Measurements from ENCODE around the gene POGZ.

The POGZ gene

DNA sequence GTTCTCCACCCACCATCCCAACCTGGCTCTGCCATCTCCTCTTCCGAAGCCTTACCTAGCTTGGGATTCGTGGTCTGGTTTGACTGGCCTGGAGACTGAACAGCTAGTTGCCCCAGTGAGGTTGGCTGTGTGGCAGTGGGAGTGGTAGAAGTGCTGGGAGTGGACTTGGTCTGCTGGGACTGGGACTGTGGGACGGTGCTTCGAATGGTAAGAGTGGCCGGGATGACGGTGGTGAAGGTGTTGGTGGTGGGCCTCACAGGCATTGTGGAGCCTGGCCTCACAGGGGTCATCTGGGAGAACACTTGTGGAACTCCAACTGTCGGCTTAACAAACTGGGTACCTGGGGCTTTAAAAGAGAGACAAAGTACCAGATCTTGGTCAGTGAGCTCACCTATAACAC lies 31.2 kb downstream of the POGZ start:
- no peaks in the 10 kb centered on the region for H3K9me2 ChIP-seq (replicated peaks; ENCODE audit: insufficient read depth, low read length)
- H3K9me3 ChIP-seq (ENCODE audit: insufficient read depth, low read length), result no peaks in the 10 kb centered on the region
- no peak overlapping the region for H3K4me3 ChIP-seq (ENCODE audit: insufficient read depth, low read length, poor library complexity, severe bottlenecking)
- H3K4me2 ChIP-seq (ENCODE audit: low read depth, low read length, poor library complexity, severe bottlenecking), result no peak overlapping the region
- peaks cover 42% of the 10 kb centered on the region; the same call in 1 of the 2 replicates for H3K36me3 ChIP-seq (ENCODE audit: low read length)
- no peak overlapping the region for H3K27ac ChIP-seq (ENCODE audit: low read depth, low read length)
- TF ChIP-seq EZH2phosphoT487 (conservative IDR thresholded peaks at IDR 0.05; ENCODE audit: low read length), result no peak
- TF ChIP-seq, protein P1, sequence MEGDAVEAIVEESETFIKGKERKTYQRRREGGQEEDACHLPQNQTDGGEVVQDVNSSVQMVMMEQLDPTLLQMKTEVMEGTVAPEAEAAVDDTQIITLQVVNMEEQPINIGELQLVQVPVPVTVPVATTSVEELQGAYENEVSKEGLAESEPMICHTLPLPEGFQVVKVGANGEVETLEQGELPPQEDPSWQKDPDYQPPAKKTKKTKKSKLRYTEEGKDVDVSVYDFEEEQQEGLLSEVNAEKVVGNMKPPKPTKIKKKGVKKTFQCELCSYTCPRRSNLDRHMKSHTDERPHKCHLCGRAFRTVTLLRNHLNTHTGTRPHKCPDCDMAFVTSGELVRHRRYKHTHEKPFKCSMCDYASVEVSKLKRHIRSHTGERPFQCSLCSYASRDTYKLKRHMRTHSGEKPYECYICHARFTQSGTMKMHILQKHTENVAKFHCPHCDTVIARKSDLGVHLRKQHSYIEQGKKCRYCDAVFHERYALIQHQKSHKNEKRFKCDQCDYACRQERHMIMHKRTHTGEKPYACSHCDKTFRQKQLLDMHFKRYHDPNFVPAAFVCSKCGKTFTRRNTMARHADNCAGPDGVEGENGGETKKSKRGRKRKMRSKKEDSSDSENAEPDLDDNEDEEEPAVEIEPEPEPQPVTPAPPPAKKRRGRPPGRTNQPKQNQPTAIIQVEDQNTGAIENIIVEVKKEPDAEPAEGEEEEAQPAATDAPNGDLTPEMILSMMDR (IDR thresholded peaks at IDR 0.05; ENCODE audit: insufficient read depth, low read length, poor library complexity, severe bottlenecking), result no peak
- H3K27me3 ChIP-seq (ENCODE audit: low read length), result no peaks in the 10 kb centered on the region
- no peaks in the 10 kb centered on the region; the same call in none of the 2 replicates for H3F3A ChIP-seq (ENCODE audit: insufficient read depth)
- H2AFZ ChIP-seq (ENCODE audit: low read depth, low read length, severe bottlenecking), result no peak overlapping the region
- H3K79me2 ChIP-seq (ENCODE audit: insufficient read depth, low read length), result peaks cover 38% of the 10 kb centered on the region
- H3K9ac ChIP-seq (ENCODE audit: low read length), result no peak overlapping the region
- H4K20me1 ChIP-seq (ENCODE audit: low read depth, low read length), result peaks cover 10% of the 10 kb centered on the region; the same call in 1 of the 2 replicates

DNA sequence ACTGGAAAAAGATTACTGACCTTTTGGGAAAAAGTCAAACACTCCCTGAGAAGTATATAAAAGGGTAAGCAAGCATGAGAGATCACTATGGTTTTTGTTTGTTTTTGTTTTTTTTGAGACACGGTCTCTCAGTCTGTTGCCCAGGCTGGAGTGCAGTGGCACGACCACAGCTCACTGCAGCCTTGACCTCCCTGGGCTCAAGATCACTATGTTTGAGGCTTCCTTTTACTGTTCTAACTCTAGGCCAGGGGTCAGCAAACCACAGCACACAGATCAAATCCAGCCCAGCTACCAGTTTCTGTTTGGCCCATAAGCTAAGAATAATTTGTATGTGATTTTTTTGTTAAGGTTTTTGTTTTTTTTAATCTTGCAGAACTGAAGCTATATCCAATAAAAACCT lies 34.2 kb downstream of the POGZ start:
- Histone ChIP-seq H3K9me2 (replicated peaks; ENCODE audit: insufficient read depth, low read length) (no peaks in the 10 kb centered on the region), H3K79me2 (ENCODE audit: insufficient read depth, low read length) (peaks cover 10% of the 10 kb centered on the region), H3K4me3 (ENCODE audit: insufficient read depth, low read length, poor library complexity, severe bottlenecking) (no peak overlapping the region), H4K20me1 (ENCODE audit: low read depth, low read length) (no peaks in the 10 kb centered on the region), H3K4me2 (ENCODE audit: low read depth, low read length, poor library complexity, severe bottlenecking) (no peak overlapping the region), H2AFZ (ENCODE audit: low read depth, low read length, severe bottlenecking) (no peak overlapping the region), H3K9me3 (ENCODE audit: insufficient read depth, low read length) (no peaks in the 10 kb centered on the region), H3K27ac (ENCODE audit: low read depth, low read length) (no peak overlapping the region), H3K36me3 (ENCODE audit: low read length) (peaks cover 54% of the 10 kb centered on the region), H3F3A (ENCODE audit: insufficient read depth) (peaks cover 6% of the 10 kb centered on the region; the same call in 1 of the 2 replicates), H3K27me3 (ENCODE audit: low read length) (no peaks in the 10 kb centered on the region), H3K9ac (ENCODE audit: low read length) (no peak overlapping the region)
- TF ChIP-seq EZH2phosphoT487 (conservative IDR thresholded peaks at IDR 0.05; ENCODE audit: low read length), result no peak
- TF ChIP-seq, protein P1 (IDR thresholded peaks at IDR 0.05; ENCODE audit: insufficient read depth, low read length, poor library complexity, severe bottlenecking), result no peak

DNA sequence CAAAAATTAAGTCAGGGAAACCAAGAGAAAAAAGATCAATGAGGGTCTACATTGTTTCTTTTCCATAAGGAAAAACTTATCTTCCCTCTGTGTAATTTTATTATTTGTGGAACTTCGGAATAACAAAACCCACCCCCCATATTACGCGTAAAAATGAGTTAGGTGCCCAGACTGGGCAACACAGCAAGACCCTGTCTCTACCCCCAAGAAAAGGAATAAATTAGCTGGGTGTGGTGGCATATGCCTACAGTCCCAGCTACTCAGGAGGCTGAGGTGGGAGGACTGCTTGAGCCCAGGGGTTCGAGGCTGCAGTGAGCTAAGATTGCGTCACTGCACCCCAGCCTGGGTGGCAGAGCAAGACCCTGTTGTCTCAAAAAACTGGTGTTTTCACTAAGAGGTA lies 39.5 kb downstream of the POGZ start:
- no peaks in the 10 kb centered on the region for H3K9me3 ChIP-seq (ENCODE audit: insufficient read depth, low read length)
- peaks cover 6% of the 10 kb centered on the region; the same call in 1 of the 2 replicates for H3F3A ChIP-seq (ENCODE audit: insufficient read depth)
- H4K20me1 ChIP-seq (ENCODE audit: low read depth, low read length), result no peaks in the 10 kb centered on the region
- H3K79me2 ChIP-seq (ENCODE audit: insufficient read depth, low read length), result no peaks in the 10 kb centered on the region; the same call in 1 of the 2 replicates
- no peak overlapping the region for H3K4me2 ChIP-seq (ENCODE audit: low read depth, low read length, poor library complexity, severe bottlenecking)
- TF ChIP-seq EZH2phosphoT487 (conservative IDR thresholded peaks at IDR 0.05; ENCODE audit: low read length), result no peak
- H2AFZ ChIP-seq (ENCODE audit: low read depth, low read length, severe bottlenecking), result no peak overlapping the region
- H3K27me3 ChIP-seq (ENCODE audit: low read length), result no peaks in the 10 kb centered on the region
- H3K9me2 ChIP-seq (replicated peaks; ENCODE audit: insufficient read depth, low read length), result no peaks in the 10 kb centered on the region
- peaks cover 42% of the 10 kb centered on the region for H3K36me3 ChIP-seq (ENCODE audit: low read length)
- no peak overlapping the region for H3K4me3 ChIP-seq (ENCODE audit: insufficient read depth, low read length, poor library complexity, severe bottlenecking)
- H3K9ac ChIP-seq (ENCODE audit: low read length), result no peak overlapping the region
- H3K27ac ChIP-seq (ENCODE audit: low read depth, low read length), result no peak overlapping the region

DNA sequence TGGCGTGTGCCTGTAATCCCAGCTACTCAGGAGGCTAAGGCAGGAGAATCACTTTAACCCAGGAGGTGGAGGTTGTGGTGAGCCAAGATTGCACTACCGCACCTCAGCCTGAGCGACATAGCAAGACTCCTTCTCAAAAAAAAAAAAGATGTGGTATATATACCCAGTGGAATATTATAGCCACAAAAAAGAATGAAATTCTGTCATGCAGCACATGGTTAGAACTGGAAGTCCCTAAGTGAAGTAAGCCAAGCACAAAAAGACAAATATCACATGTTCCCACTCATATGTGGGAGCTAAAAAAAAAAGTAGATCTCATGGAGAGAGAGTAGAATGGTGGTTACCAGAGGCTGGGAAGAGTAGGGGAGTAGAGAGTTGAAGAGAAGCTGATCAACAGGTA lies 41.2 kb downstream of the POGZ start:
- Histone ChIP-seq H3K9me2 (replicated peaks; ENCODE audit: insufficient read depth, low read length) (no peaks in the 10 kb centered on the region), H4K20me1 (ENCODE audit: low read depth, low read length) (no peaks in the 10 kb centered on the region), H3K79me2 (ENCODE audit: insufficient read depth, low read length) (no peaks in the 10 kb centered on the region; the same call in 1 of the 2 replicates), H3K9me3 (ENCODE audit: insufficient read depth, low read length) (no peaks in the 10 kb centered on the region), H3K9ac (ENCODE audit: low read length) (no peak overlapping the region), H3K27me3 (ENCODE audit: low read length) (no peaks in the 10 kb centered on the region), H2AFZ (ENCODE audit: low read depth, low read length, severe bottlenecking) (no peak overlapping the region), H3F3A (ENCODE audit: insufficient read depth) (peaks cover 6% of the 10 kb centered on the region; the same call in 1 of the 2 replicates), H3K4me2 (ENCODE audit: low read depth, low read length, poor library complexity, severe bottlenecking) (no peak overlapping the region), H3K4me3 (ENCODE audit: insufficient read depth, low read length, poor library complexity, severe bottlenecking) (no peak overlapping the region), H3K27ac (ENCODE audit: low read depth, low read length) (no peak overlapping the region), H3K36me3 (ENCODE audit: low read length) (peaks cover 37% of the 10 kb centered on the region)
- TF ChIP-seq, protein P1 (IDR thresholded peaks at IDR 0.05; ENCODE audit: insufficient read depth, low read length, poor library complexity, severe bottlenecking), result no peak
- no peak for TF ChIP-seq EZH2phosphoT487 (conservative IDR thresholded peaks at IDR 0.05; ENCODE audit: low read length)
